GM19324 (cell line): Measurements from ENCODE around the gene PDXDC1.
"Not testable (repeated sequence)": the region's sequence is repeated elsewhere in the genome, so short reads cannot be mapped to it uniquely, and the experiment has no call there.

ENCODE experiments used
- ATAC-seq: cut with Tn5 transposase; IDR thresholded peaks from one replicate; pipeline ENCODE4 v1.9.1; 2021; ENCODE audit warnings: mild to moderate bottlenecking, moderate library complexity; ENCODE audit not compliant: unreplicated experiment, low FRiP score

PDXDC1 gene

DNA sequence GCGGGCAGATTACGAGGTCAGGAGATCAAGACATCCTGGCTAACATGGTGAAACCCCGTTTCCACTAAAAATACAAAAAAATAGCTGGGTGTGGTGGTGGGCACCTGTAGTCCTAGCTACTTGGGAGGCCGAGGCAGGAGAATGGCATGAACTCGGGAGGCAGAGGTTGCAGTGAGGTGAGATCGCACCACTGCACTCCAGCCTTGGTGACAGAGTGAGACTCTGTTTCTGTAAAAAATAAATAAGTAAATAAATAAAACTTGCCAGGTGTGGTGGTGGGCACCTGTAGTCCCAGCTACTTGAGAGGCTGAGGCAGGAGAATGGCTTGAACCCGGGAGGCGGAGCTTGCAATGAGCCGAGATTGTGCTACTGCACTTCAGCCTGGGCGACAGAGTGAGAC is 38.1 kb downstream of the PDXDC1 start:
- ATAC-seq: not testable (repeated sequence)

GRCh38 chr16:15015671-15016070 is 40.8 kb downstream of the PDXDC1 start:
- not testable (repeated sequence) for ATAC-seq

- not testable (repeated sequence) for ATAC-seq
These were observed 41.5 kb downstream of the PDXDC1 start for GRCh38 chr16:15016354-15016753.

- ATAC-seq: not testable (repeated sequence)
These were observed 42.2 kb downstream of the PDXDC1 start for GRCh38 chr16:15016951-15017580.

DNA sequence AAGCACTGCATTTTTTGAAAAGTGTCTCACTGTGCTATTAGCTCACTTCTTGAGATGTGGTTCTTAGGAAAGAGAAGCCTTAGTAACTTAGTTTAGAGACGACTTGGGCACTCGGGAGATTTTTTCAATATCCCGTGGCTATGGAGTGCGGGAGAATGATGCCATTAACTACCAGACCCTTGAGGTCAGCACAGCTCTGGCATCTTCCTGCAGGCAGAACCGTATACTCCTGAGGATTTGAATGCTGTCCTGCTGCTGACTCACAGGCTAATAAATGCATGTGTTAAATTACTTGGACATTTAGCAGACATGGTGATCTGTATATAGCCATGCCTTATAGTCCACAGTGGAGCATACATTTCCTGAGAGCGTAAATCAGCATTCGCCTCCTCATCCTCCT is 46.6 kb downstream of the PDXDC1 start:
- not testable (repeated sequence) for ATAC-seq

- ATAC-seq: not testable (repeated sequence)
These were observed 47.4 kb downstream of the PDXDC1 start for GRCh38 chr16:15022194-15022593.

DNA sequence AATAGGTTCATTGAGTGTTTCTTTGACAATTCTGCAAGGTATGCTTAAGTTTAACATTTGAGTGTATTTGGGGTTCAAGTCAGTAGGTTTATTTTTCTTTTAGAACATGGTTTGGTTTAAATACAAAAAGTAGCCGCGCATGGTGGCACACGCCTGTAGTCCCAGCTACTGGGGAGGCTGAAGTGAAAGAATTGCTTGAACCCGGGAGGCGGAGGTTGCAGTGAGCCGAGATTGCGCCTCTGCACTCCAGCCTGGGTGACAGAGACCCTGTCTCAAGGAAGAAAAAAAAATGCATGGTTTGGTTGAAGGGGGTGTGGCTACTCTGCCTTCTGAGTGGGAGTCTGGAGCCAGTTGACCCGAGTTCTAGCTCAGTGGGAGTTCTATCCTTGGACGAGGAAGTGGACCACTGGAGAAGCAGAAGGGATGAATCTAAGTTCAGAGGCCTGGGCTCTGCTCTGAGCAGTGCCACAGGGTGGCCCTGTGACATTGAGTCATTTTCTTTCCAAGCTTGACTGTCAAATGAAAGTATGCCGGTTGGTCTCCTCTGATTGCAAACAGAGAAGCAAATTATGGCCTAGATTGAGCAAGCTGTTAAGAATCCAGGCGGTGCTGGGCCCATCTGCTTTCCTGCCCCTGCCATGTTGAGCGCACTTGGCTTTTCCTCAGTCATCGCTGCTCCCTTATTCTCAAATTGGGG is 48.7 kb downstream of the PDXDC1 start:
- ATAC-seq: not testable (repeated sequence)

DNA sequence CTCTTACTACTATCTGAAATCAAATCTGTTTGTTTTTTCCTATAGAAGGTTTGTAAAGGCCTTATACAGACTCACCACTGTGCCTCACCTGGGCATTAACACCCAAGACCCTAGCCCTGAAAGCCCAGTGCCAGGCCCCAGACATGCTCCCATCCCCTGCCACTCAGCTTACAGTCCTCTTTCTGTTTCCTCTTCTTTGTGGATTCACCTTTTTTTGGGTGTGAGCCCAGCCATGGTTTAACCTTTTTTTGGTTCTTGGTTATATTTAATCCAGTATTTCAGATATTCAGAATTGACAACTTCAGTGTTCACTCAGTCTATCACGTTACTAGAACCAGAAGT is 50.0 kb downstream of the PDXDC1 start:
- ATAC-seq: not testable (repeated sequence)

- not testable (repeated sequence) for ATAC-seq
These were observed 50.6 kb downstream of the PDXDC1 start for GRCh38 chr16:15025234-15025951.

DNA sequence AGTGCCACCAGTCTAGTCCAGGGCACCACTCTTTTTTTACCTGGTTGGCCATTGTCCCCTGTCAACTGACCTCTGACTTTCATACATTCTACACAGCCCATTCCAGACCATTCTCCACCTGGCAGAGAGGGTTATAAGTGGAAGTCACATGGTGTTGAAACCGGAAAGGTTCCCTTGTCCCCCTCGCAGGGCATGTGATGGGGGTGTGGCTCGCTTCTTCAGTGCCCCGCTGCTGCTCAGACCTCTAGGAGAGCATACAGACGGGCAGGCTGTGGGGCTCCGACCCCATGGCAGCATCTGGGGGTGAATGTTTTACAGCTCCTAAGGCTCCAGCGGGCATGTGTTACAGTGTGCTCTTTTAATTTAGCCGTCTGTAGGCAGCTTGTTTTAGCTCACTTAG is 52.2 kb downstream of the PDXDC1 start:
- ATAC-seq: not testable (repeated sequence)

GRCh38 chr16:15027503-15028344 is 52.9 kb downstream of the PDXDC1 start:
- not testable (repeated sequence) for ATAC-seq

DNA sequence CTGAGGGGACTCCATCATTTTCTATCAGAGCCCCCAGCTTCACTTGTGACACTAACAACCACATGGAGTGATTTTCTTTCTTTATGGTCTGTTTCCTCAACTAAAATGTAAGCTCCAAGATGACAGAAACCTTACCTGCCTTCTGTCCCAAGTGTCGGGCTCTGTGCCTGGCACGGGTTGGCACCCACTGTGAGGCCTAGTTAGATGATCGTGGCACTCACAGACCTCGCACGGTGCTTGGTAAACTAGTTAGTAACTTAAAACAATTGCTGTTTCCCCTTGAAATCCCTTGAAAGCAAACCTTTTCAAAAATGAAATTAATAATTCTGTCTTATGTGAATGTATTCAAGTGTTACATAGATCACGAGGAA is 53.5 kb downstream of the PDXDC1 start:
- not testable (repeated sequence) for ATAC-seq

- not testable (repeated sequence) for ATAC-seq
These were observed 54.2 kb downstream of the PDXDC1 start for GRCh38 chr16:15028801-15029698.

DNA sequence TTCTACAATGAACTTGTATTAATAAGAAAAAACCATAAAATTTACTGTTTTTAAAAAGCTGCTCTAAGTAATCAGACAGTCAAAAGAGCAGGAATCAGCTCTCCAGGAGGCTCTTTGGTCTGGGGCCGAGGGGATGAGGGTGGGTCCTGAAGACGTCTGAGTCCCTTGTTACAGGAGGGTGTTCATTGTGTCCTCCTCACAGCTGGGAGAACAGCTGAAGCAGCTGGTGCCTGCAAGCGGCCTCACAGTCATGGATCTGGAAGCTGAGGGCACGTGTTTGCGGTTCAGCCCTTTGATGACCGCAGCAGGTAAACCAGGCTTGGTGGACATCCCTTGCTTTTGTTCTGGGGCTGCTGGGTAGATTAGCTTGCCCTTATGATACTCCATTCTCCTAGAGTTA is 54.9 kb downstream of the PDXDC1 start:
- ATAC-seq: not testable (repeated sequence)

- no peak for ATAC-seq
These were observed 56.4 kb downstream of the PDXDC1 start for GRCh38 chr16:15031179-15031578.

DNA sequence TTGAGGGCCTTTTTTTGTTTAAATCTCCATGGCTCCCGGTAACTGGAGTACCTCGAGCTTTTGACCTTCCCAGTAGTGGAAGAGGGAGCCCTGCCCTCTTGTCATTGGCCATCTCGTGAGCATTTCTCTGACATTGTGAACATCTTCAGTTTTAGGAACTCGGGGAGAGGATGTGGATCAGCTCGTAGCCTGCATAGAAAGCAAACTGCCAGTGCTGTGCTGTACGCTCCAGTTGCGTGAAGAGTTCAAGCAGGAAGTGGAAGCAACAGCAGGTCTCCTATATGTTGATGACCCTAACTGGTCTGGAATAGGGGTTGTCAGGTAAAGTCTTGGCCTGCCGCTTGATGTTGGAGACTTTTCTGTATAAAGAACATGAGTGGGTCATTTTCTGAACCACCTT is 56.8 kb downstream of the PDXDC1 start:
- ATAC-seq: no peak

- no peak for ATAC-seq
These were observed 57.9 kb downstream of the PDXDC1 start for GRCh38 chr16:15032547-15033308.

GRCh38 chr16:15033309-15033707 is 58.5 kb downstream of the PDXDC1 start:
- ATAC-seq: no peak
